ENCODE measurements around the gene WDR44.
"Not testable (repeated sequence)": the region's sequence is repeated elsewhere in the genome, so short reads cannot be mapped to it uniquely, and the experiment has no call there.

WDR44 gene

DNA sequence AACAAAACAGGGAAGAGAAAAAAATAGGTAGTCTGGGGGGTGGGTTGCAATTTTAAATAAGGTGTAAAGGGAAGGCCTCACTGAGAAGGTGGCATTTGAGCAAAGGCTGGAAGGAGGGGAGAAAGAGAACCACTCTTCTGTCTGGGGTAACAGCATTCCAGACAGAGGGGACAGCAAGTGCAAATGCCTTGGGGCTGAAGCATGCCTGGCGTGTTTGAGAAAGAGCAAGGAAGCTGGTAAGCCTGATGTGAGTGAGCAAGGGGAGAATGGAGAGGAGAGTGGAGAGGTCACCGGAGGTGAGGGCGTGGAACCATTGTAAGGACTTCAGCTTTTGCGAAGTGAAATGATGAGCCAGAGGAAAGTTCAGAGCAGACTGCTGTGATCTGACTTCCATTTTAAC, 130.0 kb downstream of the WDR44 start:
- TF ChIP-seq GABPA (IDR thresholded peaks at IDR 0.05; ENCODE audit: low read depth) (no peak), SPI1 (IDR thresholded peaks at IDR 0.05; ENCODE audit: borderline replicate concordance, low read depth) (no peak), POLR2AphosphoS5 (IDR thresholded peaks at IDR 0.05; ENCODE audit: low read depth) (no peak)
- TF ChIP-seq, protein P1, sequence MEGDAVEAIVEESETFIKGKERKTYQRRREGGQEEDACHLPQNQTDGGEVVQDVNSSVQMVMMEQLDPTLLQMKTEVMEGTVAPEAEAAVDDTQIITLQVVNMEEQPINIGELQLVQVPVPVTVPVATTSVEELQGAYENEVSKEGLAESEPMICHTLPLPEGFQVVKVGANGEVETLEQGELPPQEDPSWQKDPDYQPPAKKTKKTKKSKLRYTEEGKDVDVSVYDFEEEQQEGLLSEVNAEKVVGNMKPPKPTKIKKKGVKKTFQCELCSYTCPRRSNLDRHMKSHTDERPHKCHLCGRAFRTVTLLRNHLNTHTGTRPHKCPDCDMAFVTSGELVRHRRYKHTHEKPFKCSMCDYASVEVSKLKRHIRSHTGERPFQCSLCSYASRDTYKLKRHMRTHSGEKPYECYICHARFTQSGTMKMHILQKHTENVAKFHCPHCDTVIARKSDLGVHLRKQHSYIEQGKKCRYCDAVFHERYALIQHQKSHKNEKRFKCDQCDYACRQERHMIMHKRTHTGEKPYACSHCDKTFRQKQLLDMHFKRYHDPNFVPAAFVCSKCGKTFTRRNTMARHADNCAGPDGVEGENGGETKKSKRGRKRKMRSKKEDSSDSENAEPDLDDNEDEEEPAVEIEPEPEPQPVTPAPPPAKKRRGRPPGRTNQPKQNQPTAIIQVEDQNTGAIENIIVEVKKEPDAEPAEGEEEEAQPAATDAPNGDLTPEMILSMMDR (IDR thresholded peaks at IDR 0.05; ENCODE audit: insufficient read depth, low read length) = no peak
- TF ChIP-seq, protein P2, sequence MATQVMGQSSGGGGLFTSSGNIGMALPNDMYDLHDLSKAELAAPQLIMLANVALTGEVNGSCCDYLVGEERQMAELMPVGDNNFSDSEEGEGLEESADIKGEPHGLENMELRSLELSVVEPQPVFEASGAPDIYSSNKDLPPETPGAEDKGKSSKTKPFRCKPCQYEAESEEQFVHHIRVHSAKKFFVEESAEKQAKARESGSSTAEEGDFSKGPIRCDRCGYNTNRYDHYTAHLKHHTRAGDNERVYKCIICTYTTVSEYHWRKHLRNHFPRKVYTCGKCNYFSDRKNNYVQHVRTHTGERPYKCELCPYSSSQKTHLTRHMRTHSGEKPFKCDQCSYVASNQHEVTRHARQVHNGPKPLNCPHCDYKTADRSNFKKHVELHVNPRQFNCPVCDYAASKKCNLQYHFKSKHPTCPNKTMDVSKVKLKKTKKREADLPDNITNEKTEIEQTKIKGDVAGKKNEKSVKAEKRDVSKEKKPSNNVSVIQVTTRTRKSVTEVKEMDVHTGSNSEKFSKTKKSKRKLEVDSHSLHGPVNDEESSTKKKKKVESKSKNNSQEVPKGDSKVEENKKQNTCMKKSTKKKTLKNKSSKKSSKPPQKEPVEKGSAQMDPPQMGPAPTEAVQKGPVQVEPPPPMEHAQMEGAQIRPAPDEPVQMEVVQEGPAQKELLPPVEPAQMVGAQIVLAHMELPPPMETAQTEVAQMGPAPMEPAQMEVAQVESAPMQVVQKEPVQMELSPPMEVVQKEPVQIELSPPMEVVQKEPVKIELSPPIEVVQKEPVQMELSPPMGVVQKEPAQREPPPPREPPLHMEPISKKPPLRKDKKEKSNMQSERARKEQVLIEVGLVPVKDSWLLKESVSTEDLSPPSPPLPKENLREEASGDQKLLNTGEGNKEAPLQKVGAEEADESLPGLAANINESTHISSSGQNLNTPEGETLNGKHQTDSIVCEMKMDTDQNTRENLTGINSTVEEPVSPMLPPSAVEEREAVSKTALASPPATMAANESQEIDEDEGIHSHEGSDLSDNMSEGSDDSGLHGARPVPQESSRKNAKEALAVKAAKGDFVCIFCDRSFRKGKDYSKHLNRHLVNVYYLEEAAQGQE (IDR thresholded peaks at IDR 0.05; ENCODE audit: insufficient replicate concordance, low read depth) = no peak
- no peak overlapping the region for H3K27ac ChIP-seq (replicated peaks)
- H3K27me3 ChIP-seq (ENCODE audit: insufficient read depth, poor library complexity, severe bottlenecking) = no peaks in the 10 kb centered on the region
- no peak for DNase-seq (ENCODE audit: low read depth in 1 of 2, low spot score in 1 of 2)
- no peak overlapping the region for H3K4me3 ChIP-seq (replicated peaks; ENCODE audit: insufficient read depth, low read length)

DNA sequence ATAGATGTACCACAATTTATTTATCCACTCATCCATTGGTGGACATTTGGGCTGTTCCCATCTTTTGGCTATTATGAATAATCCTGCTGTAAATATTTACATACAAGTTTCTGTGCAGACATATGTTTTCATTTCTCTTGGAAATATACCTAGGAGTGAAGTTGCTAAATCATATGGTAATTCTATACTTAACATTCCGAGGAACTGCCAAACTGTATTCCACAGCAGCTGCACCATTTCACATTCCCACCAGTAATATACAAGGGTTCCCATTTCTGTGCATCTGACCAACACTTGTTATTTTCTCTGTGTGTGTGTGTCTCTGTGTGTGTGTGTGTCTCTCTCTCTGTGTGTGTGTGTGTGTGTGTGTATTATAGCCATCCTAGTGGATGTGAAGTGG, 134.3 kb downstream of the WDR44 start:
- no peaks in the 10 kb centered on the region for H3K27me3 ChIP-seq (ENCODE audit: insufficient read depth, poor library complexity, severe bottlenecking)
- TF ChIP-seq GABPA (IDR thresholded peaks at IDR 0.05; ENCODE audit: low read depth) (no peak), POLR2AphosphoS5 (IDR thresholded peaks at IDR 0.05; ENCODE audit: low read depth) (no peak), SPI1 (IDR thresholded peaks at IDR 0.05; ENCODE audit: borderline replicate concordance, low read depth) (no peak)
- TF ChIP-seq, protein P1 (IDR thresholded peaks at IDR 0.05; ENCODE audit: insufficient read depth, low read length) = no peak
- TF ChIP-seq, protein P2 (IDR thresholded peaks at IDR 0.05; ENCODE audit: insufficient replicate concordance, low read depth) = no peak
- no peak overlapping the region for H3K4me3 ChIP-seq (replicated peaks; ENCODE audit: insufficient read depth, low read length)
- H3K27ac ChIP-seq (replicated peaks) = no peak overlapping the region
- no peak for DNase-seq (ENCODE audit: low read depth in 1 of 2, low spot score in 1 of 2)

- H3K27ac ChIP-seq (replicated peaks); H3K4me3 ChIP-seq (replicated peaks; ENCODE audit: insufficient read depth, low read length); DNase-seq (ENCODE audit: low read depth in 1 of 2, low spot score in 1 of 2); H3K27me3 ChIP-seq (ENCODE audit: insufficient read depth, poor library complexity, severe bottlenecking): not testable (repeated sequence)
Measured at GRCh38 chrX:118482384-118482783, 136.5 kb downstream of the WDR44 start.

- DNase-seq (ENCODE audit: low read depth in 1 of 2, low spot score in 1 of 2) = no peak
- H3K27ac ChIP-seq (replicated peaks) = no peak overlapping the region
- H3K4me3 ChIP-seq (replicated peaks; ENCODE audit: insufficient read depth, low read length) = no peak overlapping the region
- H3K27me3 ChIP-seq (ENCODE audit: insufficient read depth, poor library complexity, severe bottlenecking) = no peaks in the 10 kb centered on the region
- TF ChIP-seq, protein P2 (IDR thresholded peaks at IDR 0.05; ENCODE audit: insufficient replicate concordance, low read depth) = no peak
- TF ChIP-seq GABPA (IDR thresholded peaks at IDR 0.05; ENCODE audit: low read depth) (no peak), SPI1 (IDR thresholded peaks at IDR 0.05; ENCODE audit: borderline replicate concordance, low read depth) (no peak), POLR2AphosphoS5 (IDR thresholded peaks at IDR 0.05; ENCODE audit: low read depth) (no peak)
- TF ChIP-seq, protein P1 (IDR thresholded peaks at IDR 0.05; ENCODE audit: insufficient read depth, low read length) = no peak
Measured at GRCh38 chrX:118484216-118484903, 138.5 kb downstream of the WDR44 start.

- H3K4me3 ChIP-seq (replicated peaks; ENCODE audit: insufficient read depth, low read length); H3K27ac ChIP-seq (replicated peaks); DNase-seq (ENCODE audit: low read depth in 1 of 2, low spot score in 1 of 2); H3K27me3 ChIP-seq (ENCODE audit: insufficient read depth, poor library complexity, severe bottlenecking): not testable (repeated sequence)
Measured at GRCh38 chrX:118486693-118487092, 140.8 kb downstream of the WDR44 start.
